Cardiac fibroblast (primary cell): ENCODE measurements around the gene SREBF2.
A peak's percentile ranks its signal among the peaks of the same experiment; 100 is the strongest.

ENCODE experiments used
- DNase-seq, 2 donors: peaks; one replicate each; pipeline versions ENCODE4 v3.0.0 to v3.0.0-alpha.2; 2010; ENCODE audit warnings: low read depth in 2 of 2
- H3K4me3 ChIP-seq, 2 donors: replicated peaks in 1 of 2; 1 replicate in 1 of 2; 2 replicates in 1 of 2; pipeline ENCODE4 v1.5.1; 2011; ENCODE audit warnings: low read depth in 2 of 2, low read length in 2 of 2, mild to moderate bottlenecking in 2 of 2, moderate library complexity in 1 of 2
- CTCF ChIP-seq: IDR thresholded peaks from one replicate; pipeline ENCODE4 v1.5.1; 2011; ENCODE audit warnings: low read depth, mild to moderate bottlenecking, low read length, inconsistent platforms

Gene SREBF2

DNA sequence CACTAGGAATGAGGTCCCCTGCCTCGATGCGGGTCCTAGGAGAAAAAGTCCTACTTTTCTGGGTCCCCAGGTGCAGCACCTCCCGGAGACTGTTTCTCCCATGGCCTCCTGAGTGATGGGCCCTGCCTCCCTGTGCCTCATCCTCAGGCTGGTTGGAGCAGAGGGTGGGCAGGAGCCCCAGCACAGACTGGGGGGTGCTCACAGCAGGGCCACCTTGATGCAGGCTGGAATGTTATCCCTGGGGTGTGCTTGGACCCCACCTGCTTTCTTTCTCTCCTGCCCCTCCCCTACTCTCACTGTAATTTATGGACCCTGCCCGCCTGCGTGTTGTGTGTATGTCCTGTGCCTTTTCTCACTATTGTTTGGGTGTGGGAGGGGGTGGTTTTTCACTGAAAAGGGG, 73.9 kb downstream of the SREBF2 start:
- H3K4me3 ChIP-seq: no peak overlapping the region
- TF ChIP-seq CTCF: no peak
- no peak for DNase-seq

DNA sequence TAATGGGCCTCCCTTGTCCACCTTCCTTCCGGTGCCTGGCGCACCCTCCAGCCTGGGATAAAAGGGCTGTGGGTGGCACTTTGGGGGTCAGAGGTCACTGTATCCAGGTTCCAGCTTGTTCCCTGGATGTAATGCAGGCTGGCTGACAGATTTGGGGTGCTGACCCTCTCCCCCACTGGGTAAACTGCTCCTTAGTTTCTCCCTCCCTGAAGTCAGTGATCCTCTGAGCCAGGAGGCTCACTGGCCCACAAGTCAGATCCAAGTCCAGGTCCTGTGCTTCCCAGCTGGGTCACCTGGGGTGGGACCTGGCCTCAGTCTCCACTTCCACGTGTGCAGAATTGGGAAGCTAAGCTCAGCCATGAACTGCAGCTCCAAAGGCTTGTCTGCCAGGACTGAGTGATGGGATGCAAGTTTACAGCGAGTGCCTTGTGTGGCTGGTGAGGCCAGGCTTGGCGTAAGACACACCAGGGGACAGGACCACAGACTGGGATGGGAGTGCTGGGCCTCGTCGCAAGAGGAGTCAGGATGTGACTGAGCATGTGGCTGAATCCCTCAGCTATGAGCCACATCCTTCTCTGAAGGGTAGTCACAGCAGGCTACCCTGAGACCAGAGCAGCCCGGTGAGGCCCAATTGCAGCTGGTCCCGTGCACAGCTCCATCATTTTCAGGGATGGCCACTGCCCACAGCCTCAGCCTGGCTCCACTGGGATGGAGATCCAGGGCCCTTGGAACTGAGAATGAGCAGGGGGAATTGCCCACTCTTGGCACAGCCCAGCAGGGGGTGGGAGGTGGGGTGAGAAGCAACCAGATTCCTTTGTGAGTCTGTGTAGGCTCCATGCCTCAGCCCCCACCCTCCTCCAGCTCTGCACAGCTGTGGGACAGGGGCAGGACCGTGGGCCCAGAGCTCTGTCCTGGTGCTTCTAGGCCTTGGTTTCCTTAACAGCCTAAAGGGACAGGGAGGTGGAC, 74.8 kb downstream of the SREBF2 start:
- H3K4me3 ChIP-seq: no peak overlapping the region
- no peak for TF ChIP-seq CTCF
- DNase-seq: no peak

DNA sequence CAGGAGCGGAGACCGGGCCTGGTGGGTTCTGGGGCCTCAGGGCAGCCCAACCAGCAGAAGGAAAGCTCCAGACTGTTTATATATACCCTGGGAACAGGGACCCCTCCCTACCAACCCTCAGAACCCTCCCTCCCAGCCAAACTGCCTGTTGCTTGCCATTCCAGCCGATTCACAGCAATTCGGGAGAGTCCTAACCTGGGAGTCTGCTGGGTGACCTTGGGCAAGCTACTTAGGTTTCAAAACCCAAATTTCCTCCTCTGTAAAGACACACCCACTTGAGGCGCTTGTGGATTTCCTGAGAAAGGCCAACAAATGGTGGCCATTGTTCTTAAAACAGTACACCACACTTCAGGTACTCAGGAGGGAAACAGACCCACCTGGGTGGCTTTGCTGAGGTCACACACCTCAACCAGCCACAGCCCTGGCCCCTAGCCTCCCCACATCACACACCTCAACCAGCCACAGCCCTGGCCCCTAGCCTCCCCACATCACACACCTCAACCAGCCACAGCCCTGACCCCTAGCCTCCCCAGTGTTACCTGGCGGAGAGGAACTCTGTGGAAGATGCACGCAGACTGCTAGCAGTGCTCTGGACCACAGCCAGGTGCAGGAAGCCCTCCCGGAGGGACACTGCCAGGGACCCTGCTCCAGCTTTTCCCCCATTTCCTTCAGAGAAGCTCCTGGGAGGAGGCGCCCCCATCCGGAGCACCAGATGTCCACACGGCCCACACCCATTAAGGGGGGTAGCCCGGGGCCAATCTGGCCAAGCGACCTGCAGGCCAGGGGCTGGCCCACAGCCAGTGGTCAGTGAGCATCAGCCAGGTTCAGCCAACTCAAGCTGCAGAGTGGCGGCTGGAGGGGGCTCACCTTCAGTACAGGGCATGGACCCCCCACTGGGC, 75.8 kb downstream of the SREBF2 start:
- no peak for TF ChIP-seq CTCF
- no peak overlapping the region for H3K4me3 ChIP-seq
- DNase-seq: no peak

DNA sequence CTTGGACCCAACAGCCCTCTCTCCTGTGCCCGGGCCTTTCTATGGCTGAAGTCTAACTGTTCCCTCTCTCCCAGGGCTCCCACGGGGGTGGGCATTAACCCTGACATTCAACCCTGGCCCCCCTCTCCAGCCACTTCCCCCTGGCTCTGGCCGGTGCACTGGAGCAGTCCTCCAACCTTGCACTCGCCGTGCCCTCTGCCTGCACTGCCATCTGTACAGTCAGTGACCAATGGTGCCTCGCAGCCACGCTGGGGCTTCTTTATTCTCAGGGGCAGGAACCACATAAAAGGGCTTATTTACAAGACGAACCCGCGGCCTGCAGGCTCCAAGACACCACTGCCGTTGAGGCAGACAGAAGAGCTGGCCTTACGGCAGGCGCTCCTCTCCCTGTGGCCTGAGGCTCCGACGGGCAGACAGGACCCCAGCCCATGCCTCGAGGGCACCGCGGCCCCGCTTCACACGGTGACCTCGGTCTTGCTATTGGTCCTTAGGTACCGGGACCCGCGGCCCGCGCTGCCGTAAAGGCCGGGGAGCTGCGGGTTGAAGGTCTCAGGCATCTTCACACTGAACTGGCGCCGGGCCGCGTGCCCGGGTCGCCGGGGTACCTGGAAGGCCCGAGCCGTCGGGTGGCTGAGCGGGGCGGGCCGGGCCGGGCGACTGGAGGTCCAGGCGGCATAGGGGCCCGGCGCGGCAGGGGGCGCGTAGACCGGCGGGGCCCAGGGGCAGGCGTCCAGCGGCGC, 76.6 kb downstream of the SREBF2 start:
- no peak for DNase-seq
- no peak overlapping the region for H3K4me3 ChIP-seq
- TF ChIP-seq CTCF: no peak

- no peak for TF ChIP-seq CTCF
- DNase-seq: peak; percentile 22 to 25
- H3K4me3 ChIP-seq: peak overlapping the region in 1 of 2 donors; percentile 3
These were observed 77.4 kb downstream of the SREBF2 start for GRCh38 chr22:41910050-41911000.
